Stimulated activated CD4-positive, alpha-beta T cell treated with anti-CD3 and anti-CD28 coated beads, TNF-alpha, amount 100 ng/mL, for 48 hours (primary cell): ENCODE results near the gene AVEN.
"Not testable (repeated sequence)": the region's sequence is repeated elsewhere in the genome, so short reads cannot be mapped to it uniquely, and the experiment has no call there.

Source experiments
- DNase-seq, 3 donors: peaks; one replicate each; pipeline ENCODE4 v3.0.0-alpha.2; 2020; ENCODE audit warnings: low read depth in 3 of 3

The AVEN gene

DNA sequence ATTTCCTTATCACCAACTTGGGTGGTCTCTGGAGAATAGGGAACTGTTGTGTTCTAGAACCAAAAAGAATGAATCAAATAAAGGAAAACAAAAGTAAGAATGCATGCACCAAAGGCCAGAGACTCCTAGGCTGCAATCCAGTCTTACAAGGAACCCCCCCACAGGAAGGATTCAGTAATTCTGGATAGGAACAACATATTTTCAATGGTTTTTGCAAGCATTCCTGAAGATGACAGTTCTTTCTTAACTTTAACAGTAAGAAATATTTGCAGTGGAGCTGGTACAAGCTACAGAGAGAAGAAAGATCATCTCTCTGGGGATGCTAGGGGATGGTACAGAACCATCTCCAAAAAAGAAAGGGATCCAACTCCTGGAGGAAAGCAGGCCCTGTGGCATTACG is 186.9 kb downstream of the AVEN start:
- DNase-seq: no peak

DNA sequence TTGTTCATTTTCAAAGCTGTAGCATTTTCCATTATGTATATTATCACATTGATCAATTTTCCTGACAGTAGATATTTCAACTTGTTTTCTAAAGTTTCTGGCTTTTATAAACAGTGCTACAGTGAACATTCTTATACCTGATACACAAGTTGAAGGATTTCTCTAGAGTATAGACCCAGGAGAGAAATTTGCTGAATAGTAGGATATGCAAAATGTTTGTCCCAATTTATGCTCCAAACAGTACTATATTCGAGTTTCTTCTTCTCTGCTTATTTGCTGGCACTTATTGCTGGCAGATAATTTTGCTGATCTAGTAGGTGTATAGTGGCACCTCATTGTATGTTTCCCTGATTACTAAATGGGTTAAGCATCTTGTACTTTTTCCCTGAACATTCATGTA is 187.9 kb downstream of the AVEN start:
- no peak for DNase-seq

DNA sequence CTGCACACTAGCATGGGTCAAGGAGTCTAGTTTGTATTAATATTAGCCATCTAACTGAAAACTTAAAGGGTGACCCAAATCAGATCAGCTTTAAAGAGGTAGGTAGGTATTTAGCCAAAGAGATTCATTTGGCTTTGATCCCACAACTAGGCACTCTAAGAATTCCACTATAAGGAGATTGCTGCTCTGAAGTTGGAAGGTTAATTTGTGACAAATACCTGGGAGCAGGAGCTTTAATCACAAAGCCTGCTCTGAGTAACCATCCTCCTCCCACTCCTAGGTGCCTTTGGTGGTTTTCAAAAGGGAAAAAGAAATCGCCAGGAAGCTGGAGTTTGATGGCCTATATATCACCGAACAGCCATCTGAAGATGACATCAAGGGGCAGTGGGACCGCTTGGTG is 191.0 kb downstream of the AVEN start:
- no peak for DNase-seq

DNA sequence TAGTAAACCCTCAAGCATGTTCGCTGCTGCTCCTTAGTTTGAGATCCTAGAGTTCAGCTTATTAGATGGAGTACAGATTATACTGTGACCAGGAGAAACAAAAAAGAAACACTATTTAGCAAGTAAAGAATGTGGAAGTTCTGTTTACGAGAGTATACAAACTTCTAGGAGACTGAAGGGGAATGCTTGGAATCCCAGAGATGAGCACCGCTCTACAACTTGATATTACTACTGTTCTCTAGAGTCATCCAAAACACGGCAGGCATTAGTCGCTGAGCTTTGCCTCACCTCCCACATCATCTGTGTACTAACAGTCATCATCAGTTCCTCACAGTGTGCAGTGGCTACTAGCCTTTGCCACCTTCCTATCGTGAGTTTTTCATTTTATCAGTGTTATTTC is 192.1 kb downstream of the AVEN start:
- no peak for DNase-seq

DNA sequence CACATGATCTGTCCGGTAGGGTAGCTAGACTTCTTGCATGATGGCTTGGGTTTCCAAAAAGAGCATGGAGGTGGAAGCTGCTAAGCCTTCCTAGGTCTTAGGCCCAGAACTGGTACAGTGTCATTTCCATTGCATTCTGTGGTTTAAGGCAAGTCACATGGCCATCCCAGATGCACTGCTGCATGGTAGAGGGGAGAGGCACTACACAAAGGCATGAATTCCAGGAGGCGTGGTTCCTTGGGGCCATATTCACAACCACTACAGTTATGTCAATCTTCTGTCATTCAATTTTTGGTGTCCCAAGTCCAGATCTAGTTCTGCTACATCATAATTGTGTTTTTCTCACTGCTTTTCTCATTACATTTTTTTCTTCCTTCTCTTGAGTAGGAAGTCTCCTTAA is 192.9 kb downstream of the AVEN start:
- DNase-seq: no peak

DNA sequence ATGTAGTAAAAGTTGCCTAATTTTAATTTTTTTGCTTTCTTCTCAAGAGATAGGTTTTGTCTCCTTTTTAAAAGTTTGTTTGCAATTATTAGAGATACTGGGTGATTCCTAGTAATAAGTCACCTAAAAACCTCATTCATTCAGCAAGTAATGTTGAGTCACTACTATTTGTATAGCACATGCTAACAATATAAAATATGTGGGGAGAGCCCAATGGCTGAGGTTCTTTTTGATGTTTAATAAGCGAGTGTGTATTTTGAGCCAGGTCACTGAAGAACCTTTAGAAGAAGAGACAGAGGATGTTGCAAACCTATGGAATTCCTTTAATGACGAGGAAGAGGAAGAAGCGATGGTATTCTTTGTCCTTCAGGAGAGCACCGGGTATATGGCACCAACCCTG is 194.4 kb downstream of the AVEN start:
- DNase-seq: no peak

DNA sequence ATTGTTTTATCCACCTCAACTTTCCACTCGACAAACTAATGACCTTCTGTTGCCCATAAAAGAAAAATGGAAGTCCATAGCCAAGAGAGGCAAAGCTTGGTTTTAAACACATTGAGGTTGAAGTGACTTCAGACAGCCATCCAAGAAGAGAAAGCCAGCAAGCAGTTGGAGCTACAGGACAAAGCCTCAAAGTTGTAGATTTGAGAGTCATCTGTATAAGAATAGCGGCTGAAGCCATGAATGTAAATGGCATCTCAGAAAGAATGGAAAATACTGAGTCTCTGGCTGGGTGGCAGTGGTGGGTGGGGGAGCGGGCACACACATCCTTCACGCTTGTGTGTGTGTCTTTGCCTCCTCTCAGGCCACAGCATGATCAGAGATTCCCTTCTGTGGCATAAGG is 194.8 kb downstream of the AVEN start:
- DNase-seq: no peak

DNA sequence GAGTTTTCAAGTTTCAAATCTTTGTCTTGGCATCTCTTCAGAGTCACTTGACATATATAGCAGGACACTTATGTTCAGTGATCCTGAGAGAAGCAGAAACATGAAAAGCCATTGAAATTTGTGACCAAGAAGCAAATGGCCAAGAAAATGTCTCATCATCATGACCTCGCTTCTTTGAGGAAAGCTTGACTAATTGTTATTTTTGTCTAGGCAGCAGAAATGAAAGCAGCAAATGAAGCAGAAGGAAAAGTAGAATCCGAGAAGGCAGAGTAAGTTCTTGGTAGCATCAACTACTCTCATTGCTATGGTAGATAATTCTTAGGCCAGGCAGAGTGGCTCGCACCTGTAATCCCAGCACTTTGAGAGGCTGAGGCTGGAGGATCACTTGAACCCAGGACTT is 198.4 kb downstream of the AVEN start:
- DNase-seq: no peak

DNA sequence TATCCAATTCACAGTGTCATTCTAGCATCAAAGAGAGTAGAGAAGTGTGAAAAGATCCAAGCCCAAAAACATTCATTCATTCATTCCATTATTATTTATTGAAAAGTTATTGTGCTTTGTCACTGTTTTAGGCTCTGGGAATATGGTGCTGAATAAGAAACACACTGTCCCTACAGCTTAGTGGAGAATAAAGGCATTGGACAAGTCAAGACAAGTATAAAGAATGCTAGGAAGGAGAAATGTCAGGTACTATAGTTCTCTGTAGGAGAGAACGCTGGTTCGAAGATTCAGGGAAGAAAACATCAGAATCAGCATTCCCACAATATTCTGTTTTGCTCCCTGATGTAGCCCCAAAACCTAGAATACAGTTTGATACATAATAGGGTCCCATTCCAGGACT is 199.5 kb downstream of the AVEN start:
- no peak for DNase-seq

DNA sequence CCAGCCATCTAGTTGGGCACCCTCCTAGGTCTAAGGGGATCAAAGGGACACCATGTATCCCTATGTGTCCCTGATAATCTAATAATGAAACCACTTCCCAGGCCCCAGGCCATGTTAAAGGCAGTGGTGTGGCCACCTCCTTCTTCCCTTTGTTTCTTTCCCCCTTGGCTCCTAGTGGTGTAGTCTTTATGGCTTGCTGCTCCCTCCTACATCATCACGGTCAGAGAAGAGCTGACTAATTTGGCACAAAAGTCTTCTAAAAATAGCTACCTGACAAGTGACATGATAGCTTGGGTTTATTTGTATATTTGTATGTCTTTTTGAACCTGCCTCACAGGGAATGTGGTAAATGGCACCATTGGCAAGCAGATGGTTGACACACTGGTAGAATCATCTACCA is 201.7 kb downstream of the AVEN start:
- DNase-seq: no peak

DNA sequence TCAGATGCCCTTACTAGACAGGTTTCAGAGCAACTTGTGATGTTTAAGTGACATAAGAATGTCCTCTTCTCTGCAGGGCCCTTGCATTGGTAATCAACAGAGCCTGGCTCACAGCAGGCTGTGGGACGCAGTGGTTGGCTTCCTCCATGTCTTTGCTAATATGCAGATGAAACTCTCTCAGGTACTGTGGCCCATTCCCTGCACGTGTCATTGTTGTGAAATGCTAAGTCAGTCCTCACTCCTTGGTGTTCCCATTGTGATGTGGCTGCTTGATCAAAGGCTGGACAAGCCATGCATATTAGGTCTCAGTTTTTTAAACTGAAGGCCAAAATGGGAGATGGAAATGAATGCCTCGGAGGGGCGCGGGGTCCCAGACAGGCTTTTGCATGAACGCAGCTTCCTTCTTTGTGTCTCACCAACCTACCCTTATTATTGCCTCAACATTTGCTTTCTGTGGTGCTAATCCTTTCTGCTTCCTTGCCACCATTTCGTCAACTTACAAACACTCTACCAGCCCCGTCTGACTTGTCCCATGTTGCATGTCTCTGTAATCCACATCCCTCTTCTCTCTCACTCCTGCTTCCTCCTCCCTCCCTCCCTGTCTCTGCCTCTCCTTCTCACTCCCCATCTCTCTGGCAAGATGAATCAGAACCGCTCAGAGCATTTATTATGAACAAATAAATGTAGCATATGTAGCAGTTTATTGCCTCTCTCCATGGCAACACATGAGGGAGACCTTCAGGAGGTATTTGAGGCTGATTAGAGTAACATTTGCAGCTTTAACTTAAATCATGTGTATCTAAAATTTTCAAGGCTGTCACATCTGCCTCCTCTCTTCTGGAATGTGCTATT is 203.9 kb downstream of the AVEN start:
- DNase-seq: no peak

DNA sequence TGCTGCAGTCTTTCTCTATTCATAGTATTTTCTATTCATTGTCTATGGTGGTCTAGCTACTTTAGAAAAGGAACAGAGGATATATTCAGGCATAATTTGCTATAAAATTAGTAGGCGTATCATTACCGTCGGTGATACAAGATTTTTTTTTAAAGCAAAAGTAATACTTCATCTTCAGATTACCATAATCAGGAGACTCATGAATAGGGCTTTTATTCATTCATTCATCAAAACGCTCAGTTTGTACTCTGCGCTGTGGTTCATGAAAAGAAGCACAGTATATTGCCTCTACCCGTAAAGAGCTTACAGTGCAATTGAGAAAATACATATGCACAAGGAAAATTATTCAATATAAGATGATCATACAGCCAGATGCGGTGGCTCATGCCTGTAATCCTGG is 207.4 kb downstream of the AVEN start:
- DNase-seq: no peak

DNA sequence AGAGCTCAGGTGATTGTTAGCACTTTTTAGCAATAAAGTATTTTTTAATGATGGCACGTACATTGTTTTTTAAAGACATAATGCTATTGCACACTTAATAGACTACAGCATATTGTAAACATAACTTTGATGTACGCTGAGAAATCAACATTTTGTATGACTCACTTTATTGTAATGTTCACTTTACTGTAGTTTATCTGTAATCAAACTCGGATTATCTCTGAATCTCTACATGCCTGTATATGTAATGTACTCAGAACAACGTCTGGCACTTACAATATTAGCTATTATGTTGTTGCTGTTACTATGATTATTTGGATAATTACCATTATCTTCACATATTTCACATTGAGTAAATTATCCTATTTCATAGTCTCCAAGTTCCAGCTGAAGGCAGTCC is 208.7 kb downstream of the AVEN start:
- no peak for DNase-seq

DNA sequence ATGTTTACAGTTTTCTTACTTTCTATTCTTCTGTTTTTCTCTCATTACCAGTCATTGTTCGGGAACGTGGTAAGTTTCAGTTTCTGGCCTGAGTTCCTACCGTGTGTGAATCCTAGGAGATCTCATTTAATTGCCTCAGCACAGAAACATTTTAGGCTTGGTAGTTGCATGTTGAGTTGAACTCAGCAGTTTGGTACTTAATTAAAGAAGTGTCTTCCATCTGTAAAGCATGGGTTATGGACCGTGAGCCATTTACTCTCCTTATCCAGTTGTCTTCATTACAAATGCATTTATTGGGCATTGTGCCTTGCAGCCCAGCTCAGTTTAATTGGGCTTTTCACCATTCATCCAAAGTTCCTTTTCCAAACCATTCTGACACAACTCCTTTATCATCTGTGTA is 212.8 kb downstream of the AVEN start:
- no peak for DNase-seq

DNA sequence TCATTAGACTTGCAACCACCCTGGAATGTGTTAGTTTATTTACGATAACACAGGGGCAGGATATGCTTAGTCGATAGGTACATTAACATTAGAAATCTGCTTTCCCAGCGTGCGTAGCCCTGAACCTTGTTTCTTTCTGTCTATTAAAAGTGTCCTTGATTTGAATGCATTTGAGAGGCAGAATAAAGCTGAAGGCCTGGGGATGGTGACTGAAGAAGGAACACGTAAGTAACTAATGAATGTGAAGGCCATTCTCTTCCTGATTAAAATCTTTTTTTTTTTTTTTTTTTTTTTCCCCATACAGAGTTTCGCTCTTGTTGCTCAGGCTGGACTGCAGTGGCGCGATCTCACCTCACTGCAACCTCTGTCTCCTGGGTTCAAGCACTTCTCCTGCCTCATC is 213.6 kb downstream of the AVEN start:
- no peak for DNase-seq

DNA sequence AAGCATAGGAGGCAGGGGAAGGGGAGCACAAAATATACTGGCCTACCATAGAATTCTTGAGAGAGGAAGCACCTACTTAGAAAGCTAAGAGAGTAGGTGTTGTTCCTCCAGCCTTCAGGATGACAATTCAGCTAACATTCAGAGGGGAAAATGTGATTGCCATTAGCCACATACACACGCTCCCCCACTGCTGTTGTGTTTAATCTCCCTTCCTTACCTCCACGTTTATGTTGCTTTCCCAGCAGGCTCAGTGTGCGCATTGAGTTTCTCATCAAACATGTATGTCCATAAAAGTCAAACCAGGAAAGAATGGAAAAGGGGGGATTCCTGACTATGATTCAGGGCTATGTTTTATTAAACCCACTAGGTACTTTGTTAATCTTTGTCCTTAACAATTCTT is 215.9 kb downstream of the AVEN start:
- no peak for DNase-seq

DNA sequence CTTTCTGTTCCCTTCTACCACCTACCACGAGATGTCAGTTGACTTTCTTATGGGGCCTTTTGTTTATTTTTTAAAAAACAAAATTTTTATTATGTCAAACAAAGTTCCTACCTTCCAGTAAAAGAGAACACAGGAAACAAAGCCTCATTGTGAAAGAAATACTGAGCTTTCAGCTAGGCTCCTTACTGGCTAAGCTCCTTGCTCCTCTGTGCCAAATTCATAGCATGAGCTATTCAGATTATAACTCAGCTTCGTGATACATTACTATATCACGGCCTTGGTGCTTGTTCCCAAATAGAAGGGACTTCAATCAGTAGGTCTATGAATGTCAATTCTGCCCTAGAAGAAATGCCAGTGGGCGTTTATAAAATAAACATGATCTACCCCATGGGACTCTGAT is 216.5 kb downstream of the AVEN start:
- DNase-seq: no peak

DNA sequence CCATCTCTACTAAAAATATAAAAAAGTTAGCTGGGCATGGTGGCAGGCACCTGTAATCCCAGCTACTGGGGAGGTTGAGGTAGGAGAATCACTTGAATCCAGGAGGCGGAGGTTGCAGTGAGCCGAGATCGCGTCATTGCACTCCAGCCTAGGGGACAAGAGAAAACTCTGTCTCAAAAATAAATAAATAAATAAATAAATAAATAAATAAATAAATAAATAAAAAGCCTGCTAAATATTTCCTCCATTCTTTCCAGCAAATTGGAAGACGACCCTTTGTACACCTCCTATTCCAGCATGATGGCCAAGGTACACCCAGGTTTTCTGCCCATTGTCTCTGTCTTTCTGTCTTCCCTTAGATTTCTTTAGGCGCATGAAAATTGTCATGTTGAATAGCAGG is 219.5 kb downstream of the AVEN start:
- not testable (repeated sequence) for DNase-seq
